Measurements from ENCODE around the gene SIGMAR1.
A peak's percentile ranks its signal among the peaks of the same experiment; 100 is the strongest.

SIGMAR1 gene

GRCh38 chr9:34684145-34684544, 46.6 kb upstream of the SIGMAR1 start:
- H4K5ac ChIP-seq (ENCODE audit: low read length) = no peak overlapping the region
- H3K79me1 ChIP-seq (ENCODE audit: low read length) = no peaks in the 10 kb centered on the region
- H3K4ac ChIP-seq (ENCODE audit: low read depth, low read length) = no peak overlapping the region
- H2AK5ac ChIP-seq (ENCODE audit: low read length) = no peak overlapping the region
- no peaks in the 10 kb centered on the region for H3K79me2 ChIP-seq (ENCODE audit: control insufficient read depth, insufficient read depth, low read length)
- WGBS (ENCODE audit: extremely low coverage, insufficient coverage, low lambda C conversion rate) = no CpG with 5 or more reads among the region's 4 CpGs
- no peak overlapping the region for H3K4me2 ChIP-seq (ENCODE audit: low read length)
- no peak overlapping the region for H3K9ac ChIP-seq (ENCODE audit: low read length)
- H3K4me3 ChIP-seq (ENCODE audit: low read length) = no peak overlapping the region
- no peak overlapping the region for H2BK5ac ChIP-seq (ENCODE audit: low read length)
- H3K23ac ChIP-seq (ENCODE audit: low read length) = no peak overlapping the region
- no peaks in the 10 kb centered on the region for H3K27me3 ChIP-seq (ENCODE audit: insufficient read depth, low read length, poor library complexity)
- no peak overlapping the region for H3K56ac ChIP-seq (ENCODE audit: low read length)
- H3K36me3 ChIP-seq (ENCODE audit: control insufficient read depth, insufficient read depth, low read length) = no peaks in the 10 kb centered on the region
- no peaks in the 10 kb centered on the region for H3K4me1 ChIP-seq (ENCODE audit: control insufficient read depth, low read depth, low read length)
- no peak overlapping the region for H3K27ac ChIP-seq (ENCODE audit: low read depth, low read length)
- DNase-seq = no peak
- no peak overlapping the region for H2BK120ac ChIP-seq (ENCODE audit: low read depth, low read length)
- H2BK15ac ChIP-seq (replicated peaks; ENCODE audit: low read depth) = no peak overlapping the region
- H4K8ac ChIP-seq (ENCODE audit: low read depth, low read length) = no peak overlapping the region
- no peak overlapping the region for H3K18ac ChIP-seq (ENCODE audit: low read length)

- Histone ChIP-seq H3K56ac (ENCODE audit: low read length) (no peak overlapping the region), H2BK5ac (ENCODE audit: low read length) (no peak overlapping the region), H3K9ac (ENCODE audit: low read length) (no peak overlapping the region), H3K23ac (ENCODE audit: low read length) (no peak overlapping the region), H2BK120ac (ENCODE audit: low read depth, low read length) (no peak overlapping the region), H2AK5ac (ENCODE audit: low read length) (no peak overlapping the region), H3K4me1 (ENCODE audit: control insufficient read depth, low read depth, low read length) (no peaks in the 10 kb centered on the region), H4K8ac (ENCODE audit: low read depth, low read length) (no peak overlapping the region), H3K79me2 (ENCODE audit: control insufficient read depth, insufficient read depth, low read length) (no peaks in the 10 kb centered on the region), H3K27me3 (ENCODE audit: insufficient read depth, low read length, poor library complexity) (no peaks in the 10 kb centered on the region), H2BK15ac (replicated peaks; ENCODE audit: low read depth) (no peak overlapping the region), H3K79me1 (ENCODE audit: low read length) (no peaks in the 10 kb centered on the region), H3K18ac (ENCODE audit: low read length) (no peak overlapping the region), H3K4me2 (ENCODE audit: low read length) (no peak overlapping the region), H3K4me3 (ENCODE audit: low read length) (no peak overlapping the region), H3K36me3 (ENCODE audit: control insufficient read depth, insufficient read depth, low read length) (no peaks in the 10 kb centered on the region), H3K27ac (ENCODE audit: low read depth, low read length) (no peak overlapping the region), H4K5ac (ENCODE audit: low read length) (no peak overlapping the region), H3K4ac (ENCODE audit: low read depth, low read length) (no peak overlapping the region)
- no peak for DNase-seq
- no CpG with 5 or more reads among the region's 2 CpGs for WGBS (ENCODE audit: extremely low coverage, insufficient coverage, low lambda C conversion rate)
Measured at GRCh38 chr9:34675869-34676268, 38.3 kb upstream of the SIGMAR1 start.

GRCh38 chr9:34675048-34675714, 37.6 kb upstream of the SIGMAR1 start:
- no peak overlapping the region for H3K4ac ChIP-seq (ENCODE audit: low read depth, low read length)
- H2AK5ac ChIP-seq (ENCODE audit: low read length) = no peak overlapping the region
- peak overlapping the region; percentile 44 for H3K56ac ChIP-seq (ENCODE audit: low read length)
- no peaks in the 10 kb centered on the region for H3K27me3 ChIP-seq (ENCODE audit: insufficient read depth, low read length, poor library complexity)
- WGBS (ENCODE audit: extremely low coverage, insufficient coverage, low lambda C conversion rate) = no CpG with 5 or more reads among the region's 10 CpGs
- H4K5ac ChIP-seq (ENCODE audit: low read length) = no peak overlapping the region
- H2BK5ac ChIP-seq (ENCODE audit: low read length) = no peak overlapping the region
- H3K79me2 ChIP-seq (ENCODE audit: control insufficient read depth, insufficient read depth, low read length) = no peaks in the 10 kb centered on the region
- no peak overlapping the region for H2BK120ac ChIP-seq (ENCODE audit: low read depth, low read length)
- H3K79me1 ChIP-seq (ENCODE audit: low read length) = no peaks in the 10 kb centered on the region
- H3K4me2 ChIP-seq (ENCODE audit: low read length) = no peak overlapping the region
- H4K8ac ChIP-seq (ENCODE audit: low read depth, low read length) = no peak overlapping the region
- H3K4me1 ChIP-seq (ENCODE audit: control insufficient read depth, low read depth, low read length) = no peaks in the 10 kb centered on the region
- no peak overlapping the region for H3K23ac ChIP-seq (ENCODE audit: low read length)
- H3K36me3 ChIP-seq (ENCODE audit: control insufficient read depth, insufficient read depth, low read length) = no peaks in the 10 kb centered on the region
- peak overlapping the region; percentile 26 for H3K9ac ChIP-seq (ENCODE audit: low read length)
- no peak overlapping the region for H3K4me3 ChIP-seq (ENCODE audit: low read length)
- no peak overlapping the region for H3K27ac ChIP-seq (ENCODE audit: low read depth, low read length)
- DNase-seq = peak; percentile 94
- no peak overlapping the region for H3K18ac ChIP-seq (ENCODE audit: low read length)
- no peak overlapping the region for H2BK15ac ChIP-seq (replicated peaks; ENCODE audit: low read depth)

GRCh38 chr9:34674440-34674839, 36.9 kb upstream of the SIGMAR1 start:
- Histone ChIP-seq H3K27me3 (ENCODE audit: insufficient read depth, low read length, poor library complexity) (no peaks in the 10 kb centered on the region), H4K8ac (ENCODE audit: low read depth, low read length) (no peak overlapping the region), H4K5ac (ENCODE audit: low read length) (no peak overlapping the region), H2AK5ac (ENCODE audit: low read length) (no peak overlapping the region), H3K79me1 (ENCODE audit: low read length) (no peaks in the 10 kb centered on the region), H3K23ac (ENCODE audit: low read length) (no peak overlapping the region), H3K27ac (ENCODE audit: low read depth, low read length) (no peak overlapping the region), H3K56ac (ENCODE audit: low read length) (no peak overlapping the region), H2BK120ac (ENCODE audit: low read depth, low read length) (no peak overlapping the region), H3K4me3 (ENCODE audit: low read length) (no peak overlapping the region), H3K9ac (ENCODE audit: low read length) (no peak overlapping the region), H3K18ac (ENCODE audit: low read length) (no peak overlapping the region), H3K4ac (ENCODE audit: low read depth, low read length) (no peak overlapping the region), H3K36me3 (ENCODE audit: control insufficient read depth, insufficient read depth, low read length) (no peaks in the 10 kb centered on the region), H3K4me1 (ENCODE audit: control insufficient read depth, low read depth, low read length) (no peaks in the 10 kb centered on the region), H3K79me2 (ENCODE audit: control insufficient read depth, insufficient read depth, low read length) (no peaks in the 10 kb centered on the region), H2BK15ac (replicated peaks; ENCODE audit: low read depth) (no peak overlapping the region), H3K4me2 (ENCODE audit: low read length) (no peak overlapping the region), H2BK5ac (ENCODE audit: low read length) (no peak overlapping the region)
- no peak for DNase-seq
- 83% methylated on average over 2 of the region's 3 CpGs for whole genome bisulfite sequencing (ENCODE audit: extremely low coverage, insufficient coverage, low lambda C conversion rate)

GRCh38 chr9:34671307-34671706, 33.7 kb upstream of the SIGMAR1 start:
- WGBS (ENCODE audit: extremely low coverage, insufficient coverage, low lambda C conversion rate) = no CpG with 5 or more reads among the region's 1 CpG
- H3K36me3 ChIP-seq (ENCODE audit: control insufficient read depth, insufficient read depth, low read length) = no peaks in the 10 kb centered on the region

More at GRCh38 chr9:34671307-34671706, 33.7 kb upstream of the SIGMAR1 start:
- no peaks in the 10 kb centered on the region for H3K79me1 ChIP-seq (ENCODE audit: low read length)
- no peak overlapping the region for H3K27ac ChIP-seq (ENCODE audit: low read depth, low read length)
- H3K4me3 ChIP-seq (ENCODE audit: low read length) = no peak overlapping the region
- H2BK15ac ChIP-seq (replicated peaks; ENCODE audit: low read depth) = no peak overlapping the region
- H3K4me1 ChIP-seq (ENCODE audit: control insufficient read depth, low read depth, low read length) = no peaks in the 10 kb centered on the region
- no peak overlapping the region for H3K56ac ChIP-seq (ENCODE audit: low read length)
- no peak overlapping the region for H2BK120ac ChIP-seq (ENCODE audit: low read depth, low read length)
- peak; percentile 9 for DNase-seq
- no peak overlapping the region for H2AK5ac ChIP-seq (ENCODE audit: low read length)
- no peak overlapping the region for H4K5ac ChIP-seq (ENCODE audit: low read length)
- no peaks in the 10 kb centered on the region for H3K79me2 ChIP-seq (ENCODE audit: control insufficient read depth, insufficient read depth, low read length)
- H3K27me3 ChIP-seq (ENCODE audit: insufficient read depth, low read length, poor library complexity) = no peaks in the 10 kb centered on the region
- H3K9ac ChIP-seq (ENCODE audit: low read length) = no peak overlapping the region
- no peak overlapping the region for H2BK5ac ChIP-seq (ENCODE audit: low read length)
- H3K4ac ChIP-seq (ENCODE audit: low read depth, low read length) = no peak overlapping the region
- H3K4me2 ChIP-seq (ENCODE audit: low read length) = no peak overlapping the region
- H4K8ac ChIP-seq (ENCODE audit: low read depth, low read length) = no peak overlapping the region
- no peak overlapping the region for H3K18ac ChIP-seq (ENCODE audit: low read length)
- no peak overlapping the region for H3K23ac ChIP-seq (ENCODE audit: low read length)
